Thoracic aorta (tissue), 2 donors: ENCODE measurements around the gene TNFRSF9. TPM values are rescaled to one million over a fixed set of nuclear protein-coding genes. Genes with fewer than 3 reads are reported as not detected.

ENCODE experiments used
- ATAC-seq: fragments of 150-250 bp; one replicate; pipeline ENCODE4 v1.8.0; 2017; ENCODE audit warnings: low read depth; ENCODE audit not compliant: insufficient number of reproducible peaks, low FRiP score
- DNase-seq: peaks from one replicate; pipeline ENCODE4 v3.0.0-alpha.2; 2020; ENCODE audit warnings: low spot score
- H3K27ac ChIP-seq, 2 donors: fragments of 200-600 bp; sonication (generic); 1 replicate in 1 of 2; 2 replicates in 1 of 2; pipeline ENCODE4 v1.5.1; 2016; ENCODE audit warnings: mild to moderate bottlenecking in 2 of 2, moderate library complexity in 2 of 2
- H3K27me3 ChIP-seq: fragments of 200-600 bp; sonication (generic); replicated peaks from 2 replicates; pipeline ENCODE4 v1.6.0; 2016; ENCODE audit warnings: mild to moderate bottlenecking; ENCODE audit not compliant: insufficient read depth
- H3K36me3 ChIP-seq: fragments of 200-600 bp; sonication (generic); one replicate; pipeline ENCODE4 v1.5.1; 2016
- H3K4me1 ChIP-seq, 2 donors: fragments of 200-600 bp; sonication (generic); 1 replicate in 1 of 2; 2 replicates in 1 of 2; pipeline versions ENCODE4 v1.5.1 to v1.6.0; 2016; ENCODE audit warnings: low read depth in 2 of 2, mild to moderate bottlenecking in 1 of 2; ENCODE audit not compliant: control insufficient read depth in 1 of 2
- H3K4me3 ChIP-seq: fragments of 200-600 bp; sonication (generic); 2 replicates; pipeline ENCODE4 v1.5.1; 2016; ENCODE audit warnings: mild to moderate bottlenecking
- H3K9me3 ChIP-seq: fragments of 200-600 bp; sonication (generic); 2 replicates; pipeline ENCODE4 v1.5.1; 2016
- total RNA-seq, 2 donors: library from RNA; depleted of rRNA; stranded (reverse); fragments of >200 nt; gene quantifications; one replicate each; pipeline versions ENCODE4 v1.1.0 to v1.2.3, GENCODE V29; 2016
- TF ChIP-seq, protein P1 (sequence below): fragments of 200-600 bp; sonication (generic); IDR thresholded peaks from one replicate; pipeline ENCODE4 v1.5.1; 2019; ENCODE audit warnings: antibody characterized with exemption

The TNFRSF9 gene
- total RNA-seq, 2 donors from 2014 or later = not detected

DNA sequence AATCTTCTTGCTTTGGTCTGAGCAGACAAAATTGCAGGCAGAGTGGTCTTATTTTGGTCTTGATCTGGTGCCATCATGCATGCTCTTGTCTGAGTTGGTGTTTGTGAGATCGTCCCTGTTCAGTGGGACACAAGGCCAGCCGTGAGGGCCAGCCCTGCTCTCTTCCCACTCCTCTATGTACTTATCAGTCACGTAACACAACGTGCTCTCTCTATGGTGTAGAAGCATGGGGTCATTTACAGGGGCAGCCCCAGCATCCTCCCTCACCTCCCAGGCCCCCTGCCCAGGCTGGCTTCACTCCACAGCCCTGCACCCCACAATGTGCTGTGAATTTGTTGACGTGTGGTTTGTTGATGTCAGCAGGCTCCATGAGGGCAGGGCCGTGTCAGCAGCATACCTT is 69.5 kb downstream of the TNFRSF9 start:
- H3K4me3 ChIP-seq = no peak overlapping the region
- ATAC-seq (no peak), DNase-seq (no peak)
- H3K4me1 ChIP-seq = no peaks in the 10 kb centered on the region
- no peak overlapping the region for H3K27ac ChIP-seq
- H3K27me3 ChIP-seq = no peaks in the 10 kb centered on the region
- H3K36me3 ChIP-seq = no peaks in the 10 kb centered on the region
- TF ChIP-seq, protein P1, sequence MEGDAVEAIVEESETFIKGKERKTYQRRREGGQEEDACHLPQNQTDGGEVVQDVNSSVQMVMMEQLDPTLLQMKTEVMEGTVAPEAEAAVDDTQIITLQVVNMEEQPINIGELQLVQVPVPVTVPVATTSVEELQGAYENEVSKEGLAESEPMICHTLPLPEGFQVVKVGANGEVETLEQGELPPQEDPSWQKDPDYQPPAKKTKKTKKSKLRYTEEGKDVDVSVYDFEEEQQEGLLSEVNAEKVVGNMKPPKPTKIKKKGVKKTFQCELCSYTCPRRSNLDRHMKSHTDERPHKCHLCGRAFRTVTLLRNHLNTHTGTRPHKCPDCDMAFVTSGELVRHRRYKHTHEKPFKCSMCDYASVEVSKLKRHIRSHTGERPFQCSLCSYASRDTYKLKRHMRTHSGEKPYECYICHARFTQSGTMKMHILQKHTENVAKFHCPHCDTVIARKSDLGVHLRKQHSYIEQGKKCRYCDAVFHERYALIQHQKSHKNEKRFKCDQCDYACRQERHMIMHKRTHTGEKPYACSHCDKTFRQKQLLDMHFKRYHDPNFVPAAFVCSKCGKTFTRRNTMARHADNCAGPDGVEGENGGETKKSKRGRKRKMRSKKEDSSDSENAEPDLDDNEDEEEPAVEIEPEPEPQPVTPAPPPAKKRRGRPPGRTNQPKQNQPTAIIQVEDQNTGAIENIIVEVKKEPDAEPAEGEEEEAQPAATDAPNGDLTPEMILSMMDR = no peak
- H3K9me3 ChIP-seq = no peaks in the 10 kb centered on the region

DNA sequence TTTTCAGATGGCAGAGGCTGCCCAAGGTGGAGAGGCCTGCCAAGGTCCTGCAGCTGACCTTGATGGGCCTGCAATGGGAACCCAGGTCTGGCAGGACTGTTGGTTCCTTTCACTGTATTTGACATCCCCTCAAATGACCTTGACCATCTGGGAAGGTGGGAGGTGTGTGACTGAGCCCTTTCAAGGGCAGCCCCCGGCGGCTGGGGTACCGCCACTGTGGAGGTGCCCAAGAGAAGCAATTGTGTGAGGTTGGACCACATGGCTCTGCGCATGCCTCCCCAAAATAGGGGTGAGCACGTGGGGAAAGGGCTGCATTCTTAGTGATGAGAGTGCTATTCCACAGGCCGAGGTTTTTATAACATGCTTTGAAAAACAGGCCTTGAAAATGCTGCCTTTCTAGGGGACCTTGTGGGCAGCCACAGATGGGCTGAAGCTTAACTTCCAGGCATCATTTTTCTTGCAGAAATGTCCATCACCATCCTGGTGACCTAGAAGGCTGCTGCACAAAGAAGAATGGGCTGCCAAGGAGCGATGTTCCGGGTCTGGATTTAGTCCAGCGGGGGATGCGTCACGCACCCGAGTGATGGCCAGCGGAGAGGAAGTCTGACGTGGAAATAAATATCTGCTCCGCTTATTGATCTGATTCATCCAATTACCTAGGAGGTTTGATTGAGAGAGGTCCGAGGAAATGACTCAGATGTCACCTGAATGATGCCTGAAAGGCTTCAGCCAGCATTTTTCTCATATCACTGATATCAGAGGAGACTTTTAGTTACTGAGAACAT is 71.3 kb downstream of the TNFRSF9 start:
- H3K36me3 ChIP-seq = no peaks in the 10 kb centered on the region
- TF ChIP-seq, protein P1 = no peak
- no peak for DNase-seq
- ATAC-seq = no peak
- no peaks in the 10 kb centered on the region for H3K9me3 ChIP-seq
- no peak overlapping the region for H3K4me3 ChIP-seq
- no peak overlapping the region for H3K27ac ChIP-seq
- no peaks in the 10 kb centered on the region for H3K27me3 ChIP-seq
- H3K4me1 ChIP-seq = no peaks in the 10 kb centered on the region

DNA sequence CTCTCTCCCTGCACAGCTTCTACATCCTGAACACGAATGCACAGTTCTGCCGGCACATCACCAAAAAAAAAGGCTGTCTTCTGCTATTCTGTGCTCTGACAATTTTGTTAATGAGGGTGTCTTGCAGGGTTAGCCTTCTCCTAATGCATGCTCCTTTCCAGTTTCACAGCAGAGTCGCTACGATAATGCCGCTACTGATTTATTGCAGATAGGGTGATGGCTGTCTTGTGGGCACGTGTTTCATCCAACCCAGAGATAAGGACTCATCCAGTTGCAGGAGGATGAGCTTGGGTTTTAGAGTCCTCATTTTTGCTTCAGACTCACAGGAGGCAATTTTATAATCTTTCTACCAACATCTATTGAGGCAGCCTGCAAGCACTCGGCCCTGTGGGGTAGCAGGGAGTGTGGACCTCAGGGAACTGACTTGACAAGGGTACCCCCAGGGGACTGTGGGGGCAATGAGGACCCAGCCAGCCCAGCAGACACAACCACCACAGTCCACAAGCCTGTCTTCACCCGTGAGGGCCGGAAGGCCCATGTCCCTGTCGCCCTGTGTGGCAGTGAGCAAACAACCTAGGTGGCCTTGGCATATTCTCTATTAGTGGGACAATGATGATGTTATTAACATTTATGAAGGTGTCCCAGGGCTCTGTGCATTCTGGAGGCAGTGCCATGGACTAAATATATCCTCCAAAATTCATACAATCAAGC is 72.4 kb downstream of the TNFRSF9 start:
- DNase-seq (no peak), ATAC-seq (no peak)
- Histone ChIP-seq H3K4me1 (no peaks in the 10 kb centered on the region), H3K27me3 (no peaks in the 10 kb centered on the region), H3K27ac (no peak overlapping the region), H3K4me3 (no peak overlapping the region), H3K9me3 (no peaks in the 10 kb centered on the region), H3K36me3 (no peaks in the 10 kb centered on the region)
- TF ChIP-seq, protein P1 = no peak

DNA sequence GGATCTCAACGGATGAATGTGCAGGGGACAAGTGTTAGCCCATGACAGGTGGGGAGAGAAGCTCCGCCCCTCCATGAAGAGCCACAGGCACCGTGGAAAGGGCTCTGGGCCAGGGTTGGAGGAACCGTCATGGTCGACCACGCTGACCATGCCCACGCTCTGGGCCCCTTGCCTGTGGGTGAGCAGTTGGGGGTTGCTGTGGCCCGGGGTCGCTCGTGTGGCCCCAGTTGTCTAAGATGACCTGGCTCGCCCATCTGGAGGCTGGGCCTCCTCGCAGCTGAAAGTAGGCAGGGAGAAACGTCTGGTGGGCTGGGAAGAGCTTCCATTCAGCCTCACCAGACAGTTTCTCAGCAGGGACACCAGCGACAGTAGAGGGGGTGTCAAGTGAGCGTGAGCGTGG is 74.7 kb downstream of the TNFRSF9 start:
- H3K27me3 ChIP-seq = no peaks in the 10 kb centered on the region
- no peaks in the 10 kb centered on the region for H3K4me1 ChIP-seq
- H3K9me3 ChIP-seq = no peaks in the 10 kb centered on the region
- no peaks in the 10 kb centered on the region for H3K36me3 ChIP-seq
- TF ChIP-seq, protein P1 = no peak
- DNase-seq (no peak), ATAC-seq (no peak)
- H3K4me3 ChIP-seq = no peak overlapping the region
- H3K27ac ChIP-seq = no peak overlapping the region

Other genes starting within 250 kb of the TNFRSF9 start
- 100 to 1,000 TPM in 1 of 2 donors, 10 to 100 TPM in 1; 87.3 to 102 TPM for gene VAMP3, start 169.5 kb downstream of the TNFRSF9 start, total RNA-seq
- 10 to 100 TPM; 19.8 to 21.7 TPM for gene PER3, start 156.5 kb downstream of the TNFRSF9 start, total RNA-seq
- not detected for gene UTS2, start 87.8 kb downstream of the TNFRSF9 start, total RNA-seq
- gene PARK7, start 20.9 kb upstream of the TNFRSF9 start, total RNA-seq = 100 to 1,000 TPM; 140 to 145 TPM
- gene ERRFI1, start 85.5 kb upstream of the TNFRSF9 start, total RNA-seq = 100 to 1,000 TPM; 101 to 158 TPM